Lower leg skin (tissue), 4 donors: ENCODE data around the gene UST. TPM values are rescaled to one million over a fixed set of nuclear protein-coding genes. Genes with fewer than 3 reads are reported as not detected.
"Not testable (repeated sequence)": the region's sequence is repeated elsewhere in the genome, so short reads cannot be mapped to it uniquely, and the experiment has no call there.

Experiments
- DNase-seq, 2 donors: peaks; one replicate each; pipeline ENCODE4 v3.0.0-alpha.2; 2019; ENCODE audit warnings: low spot score in 2 of 2
- H3K4me3 ChIP-seq: fragments of 200-600 bp; sonication (generic); 2 replicates; pipeline ENCODE4 v1.5.1; 2017; ENCODE audit warnings: mild to moderate bottlenecking, low read depth; ENCODE audit not compliant: poor library complexity, severe bottlenecking
- CTCF ChIP-seq, 3 donors: fragments of 450-650 bp; IDR thresholded peaks; one replicate each; pipeline ENCODE4 v1.5.1; 2016; ENCODE audit warnings: antibody characterized with exemption in 3 of 3, mild to moderate bottlenecking in 3 of 3, moderate library complexity in 2 of 3
- POLR2A ChIP-seq, 2 donors: fragments of 450-650 bp; IDR thresholded peaks; one replicate each; pipeline ENCODE4 v1.6.1; 2016 to 2017; ENCODE audit warnings: antibody characterized with exemption in 2 of 2, mild to moderate bottlenecking in 1 of 2, moderate library complexity in 1 of 2
- WGBS, 2 donors: methylation state at CpG; one replicate each; pipeline ENCODE4 v1.1.5; 2018; 5-methylcytosine and 5-hydroxymethylcytosine counted together
- intact Hi-C: fragments of 100-400 bp; cut with DNase I; formaldehyde crosslinking; loops from one replicate; pipeline ENCODE4 v1.15.0; 2023; ENCODE audit warnings: low total_unique reads
- total RNA-seq, 4 donors: library from RNA; depleted of rRNA; stranded (reverse); fragments of >200 nt; gene quantifications; one replicate each; pipeline ENCODE4 v1.1.0, GENCODE V29; 2016

UST gene
- total RNA-seq, 4 donors from 2014 or later, result 12.2 to 21.7 (median 17.7) TPM

- intact Hi-C loops, result no loop called here
- no peak overlapping the region for H3K4me3 ChIP-seq
- TF ChIP-seq CTCF (IDR thresholded peaks at IDR 0.05) (no peak), POLR2A (IDR thresholded peaks at IDR 0.05) (no peak)
- WGBS, 2 donors, result 77 to 86% methylated on average over 1 of the region's 1 CpG
- DNase-seq, result no peak
Measured at GRCh38 chr6:148915810-148916209, 169.0 kb downstream of the UST start.

- DNase-seq, intact Hi-C loops, H3K4me3 ChIP-seq: not testable (repeated sequence)
- 95 to 97% methylated on average over 10 of the region's 10 CpGs for WGBS, 2 donors
Measured at GRCh38 chr6:148916485-148916884, 169.7 kb downstream of the UST start.

- no peak overlapping the region for H3K4me3 ChIP-seq
- no peak for DNase-seq
- intact Hi-C loops, result no loop called here
- TF ChIP-seq POLR2A (IDR thresholded peaks at IDR 0.05) (no peak), CTCF (IDR thresholded peaks at IDR 0.05) (no peak)
- 82 to 83% methylated on average over 8 of the region's 8 CpGs for WGBS, 2 donors
Measured at GRCh38 chr6:148924226-148925012, 177.6 kb downstream of the UST start.

- 85 to 86% methylated on average over 2 of the region's 2 CpGs for WGBS, 2 donors
- intact Hi-C loops, result no loop called here
- no peak for TF ChIP-seq POLR2A (IDR thresholded peaks at IDR 0.05)
- no peak for TF ChIP-seq CTCF (IDR thresholded peaks at IDR 0.05)
- DNase-seq, result no peak
- H3K4me3 ChIP-seq, result no peak overlapping the region
Measured at GRCh38 chr6:148925701-148926100, 178.9 kb downstream of the UST start.

- DNase-seq, result peak; percentile 63 to 89
- no peak overlapping the region for H3K4me3 ChIP-seq
- TF ChIP-seq POLR2A (IDR thresholded peaks at IDR 0.05) (no peak), CTCF (IDR thresholded peaks at IDR 0.05) (no peak)
- intact Hi-C loops, result no loop called here
- 63 to 72% methylated on average over 2 of the region's 2 CpGs for WGBS, 2 donors
Measured at GRCh38 chr6:148926478-148926877, 179.6 kb downstream of the UST start.

- TF ChIP-seq POLR2A (IDR thresholded peaks at IDR 0.05), result no peak
- TF ChIP-seq CTCF (IDR thresholded peaks at IDR 0.05), result no peak
- 84 to 100% methylated on average over 1 of the region's 1 CpG for WGBS, 2 donors
- intact Hi-C loops, result no loop called here
- no peak overlapping the region for H3K4me3 ChIP-seq
- DNase-seq, result no peak
Measured at GRCh38 chr6:148927586-148927985, 180.8 kb downstream of the UST start.
